Natural killer cell treated with Interleukin-12 subunit alpha and Interleukin-12 subunit beta and Interleukin-15 and Interleukin-18, amount 100 ng/mL, for 72 hours (primary cell): Measurements from ENCODE around the gene CHMP2B. TPM values are rescaled to one million over a fixed set of nuclear protein-coding genes. Genes with fewer than 3 reads are reported as not detected.
"Not testable (repeated sequence)": the region's sequence is repeated elsewhere in the genome, so short reads cannot be mapped to it uniquely, and the experiment has no call there.

ENCODE experiments used
- ATAC-seq, 2 donors: fragments of 150-1000 bp; cut with Tn5 transposase in 1 of 2; sonication (Bioruptor Pico), chemical (Tn5 transposase) in 1 of 2; 2 replicates each; pipeline ENCODE4 v1.10.0; 2021
- DNase-seq: peaks from one replicate; pipeline ENCODE4 v3.0.0; 2022; ENCODE audit warnings: low spot score
- H3K27ac Mint-ChIP-seq, 2 donors: 1 replicate in 1 of 2; 2 replicates in 1 of 2; pipeline ENCODE4 v1.8.0; 2022; ENCODE audit warnings: mixed read lengths in 2 of 2, mild to moderate bottlenecking in 1 of 2, moderate library complexity in 1 of 2
- H3K27me3 Mint-ChIP-seq, 2 donors: 1 replicate in 1 of 2; 2 replicates in 1 of 2; pipeline ENCODE4 v1.8.0; 2022; ENCODE audit warnings: mixed read lengths in 2 of 2
- H3K36me3 Mint-ChIP-seq: one replicate; pipeline ENCODE4 v1.8.0; 2022; ENCODE audit warnings: mixed read lengths
- H3K4me1 Mint-ChIP-seq, 2 donors: 1 replicate in 1 of 2; 2 replicates in 1 of 2; pipeline ENCODE4 v1.8.0; 2022; ENCODE audit warnings: low read depth in 2 of 2, mixed read lengths in 2 of 2, mild to moderate bottlenecking in 1 of 2
- H3K4me3 Mint-ChIP-seq: one replicate; pipeline ENCODE4 v1.8.0; 2022; ENCODE audit warnings: mixed read lengths
- H3K9me3 Mint-ChIP-seq: 2 replicates; pipeline ENCODE4 v1.8.0; 2022; ENCODE audit warnings: mixed read lengths
- total RNA-seq, 2 donors: library from RNA; stranded (reverse); gene quantifications; one replicate each; pipeline ENCODE4 v1.2.3, GENCODE V29; 2022

Gene CHMP2B
- total RNA-seq, 2 donors from 2014 or later = 29.8 to 29.9 TPM

DNA sequence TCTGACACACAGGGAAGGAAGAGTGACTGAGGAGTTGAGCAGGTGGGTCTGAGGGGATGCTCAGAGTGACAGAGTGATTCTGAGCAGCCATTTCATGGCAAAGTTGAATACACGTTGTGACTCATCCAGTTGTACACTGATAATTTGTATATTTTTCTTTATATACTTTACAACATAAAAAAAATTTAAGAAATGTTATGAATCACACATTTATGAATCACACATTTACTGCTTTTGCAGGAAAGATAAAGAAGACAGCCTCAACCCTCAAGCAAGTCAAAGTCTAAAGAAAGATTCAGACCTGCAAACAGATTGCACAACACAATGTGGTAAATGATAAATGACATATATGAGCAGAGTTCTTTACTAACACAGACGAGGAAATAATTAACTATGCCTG, 21.0 kb upstream of the CHMP2B start:
- Mint-ChIP-seq H3K9me3 (no peaks in the 10 kb centered on the region), H3K27ac (no peak overlapping the region), H3K27me3 (peaks cover 8 to 17% of the 10 kb centered on the region in 2 donors), H3K4me3 (no peak overlapping the region), H3K4me1 (no peaks in the 10 kb centered on the region), H3K36me3 (no peaks in the 10 kb centered on the region)
- ATAC-seq = no peak
- no peak for DNase-seq

DNA sequence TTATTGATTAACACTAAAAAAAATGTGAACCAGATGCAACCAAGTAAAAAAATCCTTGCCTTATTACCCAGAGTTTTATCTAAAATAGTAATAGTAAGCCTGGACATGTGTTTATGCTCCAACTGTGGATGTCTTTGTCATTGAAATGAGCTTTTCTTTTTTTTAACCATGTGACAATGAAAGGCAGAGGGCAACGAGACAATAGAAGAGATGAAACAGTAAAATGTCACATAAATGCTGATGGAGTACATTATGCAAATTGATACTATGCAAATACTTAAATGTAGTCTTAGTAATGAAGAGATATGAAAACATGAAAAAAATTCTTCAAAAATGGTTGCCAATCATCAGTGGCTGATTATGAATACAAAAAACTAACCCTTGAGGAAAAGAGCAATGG, 20.5 kb upstream of the CHMP2B start:
- no peak for ATAC-seq
- no peak for DNase-seq
- H3K27ac Mint-ChIP-seq = no peak overlapping the region
- H3K27me3 Mint-ChIP-seq = peaks cover 8 to 13% of the 10 kb centered on the region in 2 donors
- H3K4me3 Mint-ChIP-seq = no peak overlapping the region
- H3K4me1 Mint-ChIP-seq = no peaks in the 10 kb centered on the region
- H3K36me3 Mint-ChIP-seq = no peaks in the 10 kb centered on the region
- no peaks in the 10 kb centered on the region for H3K9me3 Mint-ChIP-seq

DNA sequence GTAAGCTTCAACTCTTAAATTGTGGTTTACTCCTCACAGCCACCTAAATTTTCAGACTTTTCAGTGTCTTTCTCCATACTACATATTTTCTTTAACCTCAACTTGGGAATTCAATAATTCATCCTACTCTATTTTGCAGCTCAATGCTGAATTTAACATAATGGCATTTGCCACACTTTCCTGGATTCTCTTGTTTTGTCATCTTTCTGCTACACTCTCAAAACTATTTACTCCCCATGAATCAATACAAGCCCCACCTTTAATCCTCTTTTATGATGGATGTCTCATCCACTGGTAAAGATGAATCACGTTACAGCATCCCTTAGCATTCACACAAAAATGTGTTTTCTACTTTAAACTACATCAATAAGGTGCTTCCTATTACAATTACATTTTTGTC, 19.6 kb upstream of the CHMP2B start:
- ATAC-seq (no peak), DNase-seq (no peak)
- Mint-ChIP-seq H3K27ac (no peak overlapping the region), H3K9me3 (no peaks in the 10 kb centered on the region), H3K27me3 (peaks cover 7 to 13% of the 10 kb centered on the region in 2 donors), H3K4me3 (no peak overlapping the region), H3K4me1 (no peaks in the 10 kb centered on the region), H3K36me3 (no peaks in the 10 kb centered on the region)

DNA sequence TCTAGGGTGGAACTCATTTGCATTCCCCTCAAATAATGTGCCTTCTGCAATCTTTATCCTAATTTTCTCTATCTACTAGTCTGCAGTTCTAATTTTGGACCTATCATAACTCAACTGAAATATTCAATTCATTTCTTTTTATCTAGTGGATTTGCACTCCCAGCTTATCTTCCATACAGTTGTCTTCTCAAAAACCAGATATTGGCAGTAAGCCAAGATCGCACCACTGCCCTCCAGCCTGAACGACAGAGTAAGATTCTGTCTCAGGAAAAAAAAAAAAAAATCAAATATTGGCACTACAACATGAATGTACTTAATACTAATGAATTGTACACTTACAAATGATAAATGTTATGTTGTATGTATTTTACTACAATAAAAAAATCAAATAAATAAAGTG, 18.0 kb upstream of the CHMP2B start:
- Mint-ChIP-seq H3K4me1 (no peaks in the 10 kb centered on the region), H3K9me3 (no peaks in the 10 kb centered on the region), H3K27ac (no peak overlapping the region), H3K27me3 (peaks cover 7 to 13% of the 10 kb centered on the region in 2 donors), H3K36me3 (no peaks in the 10 kb centered on the region), H3K4me3 (no peak overlapping the region)
- DNase-seq (no peak), ATAC-seq (no peak)

DNA sequence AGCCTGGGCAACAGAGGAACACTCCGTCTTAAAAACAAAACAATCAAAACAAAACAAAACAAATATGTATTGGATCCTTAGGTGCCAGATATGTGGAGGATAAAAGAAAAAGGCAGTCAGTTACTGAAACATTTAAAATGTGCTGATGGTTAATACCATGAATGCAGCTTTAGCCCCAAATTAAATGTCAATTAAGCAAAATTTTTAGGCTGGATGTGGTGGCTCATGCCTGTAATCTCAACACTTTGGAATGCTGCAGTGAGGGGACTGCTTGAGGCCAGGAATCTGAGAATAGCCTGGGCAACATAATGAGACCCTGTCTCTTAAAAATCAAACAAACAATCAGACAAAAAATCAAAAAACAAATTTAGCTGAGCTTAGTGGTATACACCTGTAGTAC, 8.5 kb upstream of the CHMP2B start:
- DNase-seq (no peak), ATAC-seq (no peak)
- Mint-ChIP-seq H3K4me3 (no peak overlapping the region), H3K36me3 (no peaks in the 10 kb centered on the region), H3K9me3 (no peaks in the 10 kb centered on the region), H3K27me3 (peaks cover 26 to 40% of the 10 kb centered on the region in 2 donors), H3K27ac (no peak overlapping the region), H3K4me1 (no peaks in the 10 kb centered on the region)

DNA sequence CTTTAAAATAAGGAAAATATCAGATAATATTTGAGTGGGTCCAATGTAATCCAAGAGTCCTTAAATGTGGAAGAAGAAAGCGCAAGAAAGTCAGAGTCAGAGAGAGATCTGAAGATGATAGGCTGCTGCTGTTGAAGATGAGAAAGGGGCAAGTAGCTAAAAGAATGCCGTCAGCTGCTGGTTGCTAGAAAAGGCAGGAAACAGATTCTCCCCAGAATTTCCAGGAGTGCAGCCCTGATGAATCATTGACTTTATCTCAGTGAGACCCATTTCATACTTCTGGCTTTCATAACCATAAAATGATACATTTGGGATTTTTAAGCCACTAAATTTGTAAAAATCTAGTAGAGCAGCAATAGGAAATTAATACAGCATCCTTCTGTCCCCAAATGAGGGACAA, 7.5 kb upstream of the CHMP2B start:
- no peaks in the 10 kb centered on the region for H3K36me3 Mint-ChIP-seq
- DNase-seq = no peak
- no peaks in the 10 kb centered on the region for H3K4me1 Mint-ChIP-seq
- ATAC-seq = no peak
- peaks cover 26 to 40% of the 10 kb centered on the region in 2 donors for H3K27me3 Mint-ChIP-seq
- no peak overlapping the region for H3K27ac Mint-ChIP-seq
- no peak overlapping the region for H3K4me3 Mint-ChIP-seq
- H3K9me3 Mint-ChIP-seq = no peaks in the 10 kb centered on the region

DNA sequence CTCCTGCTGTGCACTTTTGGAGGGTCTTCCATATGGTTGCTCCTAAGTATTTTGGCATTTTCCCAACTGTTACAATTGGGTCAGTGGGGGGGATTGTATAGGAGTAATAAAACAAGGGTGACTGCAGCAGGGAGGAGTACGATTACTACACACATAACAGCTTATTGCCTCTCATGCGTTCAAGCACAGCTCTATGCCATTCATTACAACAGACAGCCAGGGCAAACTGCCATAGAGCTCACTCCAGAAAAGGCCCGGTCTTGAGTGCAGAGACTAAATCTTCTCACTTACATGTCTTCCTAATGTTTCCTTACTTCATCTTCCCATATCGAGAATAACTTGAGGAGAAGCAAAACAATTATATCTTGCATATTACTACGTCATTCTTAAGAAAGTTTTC, 1.4 kb upstream of the CHMP2B start:
- peaks cover 14 to 29% of the 10 kb centered on the region in 2 donors for H3K4me1 Mint-ChIP-seq
- peaks cover 7 to 16% of the 10 kb centered on the region in 2 donors for H3K27me3 Mint-ChIP-seq

DNA sequence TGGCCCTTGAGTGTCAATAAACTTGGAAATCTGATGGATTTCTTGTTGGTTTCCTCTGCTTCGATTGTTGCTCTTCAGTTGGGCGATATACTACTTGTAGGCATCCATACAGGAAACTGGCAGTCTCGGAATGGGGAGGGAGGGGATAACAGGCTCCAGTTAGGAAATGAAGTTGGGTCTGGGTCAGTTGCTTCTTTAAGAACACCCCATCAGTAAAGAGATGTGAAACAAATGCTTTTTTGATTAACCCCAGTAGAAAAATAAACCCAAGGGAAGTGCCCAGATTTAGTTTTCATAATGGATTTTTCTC, 681 bp downstream of the CHMP2B start:
- H3K9me3 Mint-ChIP-seq = no peaks in the 10 kb centered on the region
- peak overlapping the region; percentile 98 for H3K4me3 Mint-ChIP-seq
- peaks cover 4 to 5% of the 10 kb centered on the region in 2 donors for H3K27me3 Mint-ChIP-seq
- peak overlapping the region; percentile 91 to 98 for H3K27ac Mint-ChIP-seq
- ATAC-seq = no peak
- H3K4me1 Mint-ChIP-seq = peaks cover 22 to 41% of the 10 kb centered on the region in 2 donors
- no peak for DNase-seq
- peaks cover 5% of the 10 kb centered on the region for H3K36me3 Mint-ChIP-seq

More for the DNA sequence above, 1.4 kb upstream of the CHMP2B start:
- ATAC-seq = no peak
- Mint-ChIP-seq H3K4me3 (peak overlapping the region; percentile 34), H3K36me3 (no peaks in the 10 kb centered on the region), H3K9me3 (no peaks in the 10 kb centered on the region), H3K27ac (no peak overlapping the region)
- DNase-seq = no peak

DNA sequence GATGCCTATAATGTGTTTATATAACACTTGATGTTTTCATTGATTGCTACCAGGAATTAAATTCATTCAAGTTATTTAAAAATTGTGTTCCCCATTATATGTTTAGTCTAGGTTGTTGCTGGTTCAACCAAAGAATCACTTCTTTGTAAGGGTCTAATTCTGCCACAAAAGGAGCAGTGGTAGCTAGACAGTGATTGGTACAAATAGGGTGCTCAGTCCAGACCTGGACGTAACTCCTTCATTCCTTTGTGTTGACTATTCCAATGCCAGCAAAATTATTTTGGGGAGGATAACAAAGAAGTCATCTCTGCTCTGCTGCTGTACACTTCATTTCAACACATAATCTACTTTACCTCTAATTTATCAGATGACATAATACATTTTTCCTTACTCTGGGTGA, 1.2 kb downstream of the CHMP2B start:
- H3K36me3 Mint-ChIP-seq = peaks cover 5% of the 10 kb centered on the region
- no peaks in the 10 kb centered on the region for H3K27me3 Mint-ChIP-seq
- ATAC-seq = no peak
- H3K4me3 Mint-ChIP-seq = peak overlapping the region; percentile 98
- H3K9me3 Mint-ChIP-seq = no peaks in the 10 kb centered on the region
- H3K4me1 Mint-ChIP-seq = peaks cover 26 to 46% of the 10 kb centered on the region in 2 donors
- H3K27ac Mint-ChIP-seq = peak overlapping the region; percentile 91 to 98
- no peak for DNase-seq

DNA sequence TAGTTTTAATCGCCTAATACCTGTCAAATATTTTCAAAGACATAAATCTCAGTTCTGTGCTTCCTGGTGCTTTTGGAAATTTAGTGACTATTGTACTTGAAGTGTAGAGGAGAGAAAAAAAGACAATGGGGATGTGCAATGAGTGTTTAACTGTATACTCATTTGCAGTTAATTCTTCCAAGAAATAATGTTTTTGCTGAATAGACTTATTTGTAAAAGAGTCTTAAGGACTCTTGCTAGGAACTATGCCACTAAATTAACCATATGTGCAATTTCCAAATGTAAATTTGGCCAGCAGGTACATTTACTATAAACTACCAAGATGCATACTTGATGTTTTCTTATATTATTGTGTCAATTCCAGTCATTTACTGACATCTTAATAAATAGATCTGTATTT, 2.0 kb downstream of the CHMP2B start:
- Mint-ChIP-seq H3K4me1 (peaks cover 29 to 49% of the 10 kb centered on the region in 2 donors), H3K4me3 (peak overlapping the region; percentile 98), H3K27ac (no peak overlapping the region), H3K27me3 (no peaks in the 10 kb centered on the region), H3K36me3 (peaks cover 5% of the 10 kb centered on the region), H3K9me3 (no peaks in the 10 kb centered on the region)
- DNase-seq (no peak), ATAC-seq (no peak)

DNA sequence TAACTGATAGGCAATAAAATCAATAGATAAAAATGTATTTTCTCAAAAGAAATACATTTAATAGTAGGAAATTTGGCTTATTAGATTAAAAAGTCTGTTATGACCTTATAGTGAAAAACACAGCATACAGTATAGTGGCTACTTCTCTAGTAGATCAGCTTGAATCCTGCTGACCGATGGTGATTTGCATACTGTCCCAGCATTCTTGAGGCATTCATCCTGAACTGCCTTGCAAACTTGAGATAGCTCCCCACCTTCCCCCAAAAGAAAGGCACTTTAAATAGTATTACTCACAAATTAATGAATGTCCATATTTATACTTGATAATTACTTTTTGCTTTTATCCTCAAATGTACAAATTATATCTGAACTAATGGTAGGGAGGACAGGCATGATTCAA, 6.7 kb downstream of the CHMP2B start:
- no peak for DNase-seq
- peaks cover 5% of the 10 kb centered on the region for H3K36me3 Mint-ChIP-seq
- peaks cover 20 to 33% of the 10 kb centered on the region in 2 donors for H3K4me1 Mint-ChIP-seq
- no peak overlapping the region for H3K4me3 Mint-ChIP-seq
- H3K9me3 Mint-ChIP-seq = no peaks in the 10 kb centered on the region
- no peak overlapping the region for H3K27ac Mint-ChIP-seq
- H3K27me3 Mint-ChIP-seq = no peaks in the 10 kb centered on the region
- no peak for ATAC-seq

DNA sequence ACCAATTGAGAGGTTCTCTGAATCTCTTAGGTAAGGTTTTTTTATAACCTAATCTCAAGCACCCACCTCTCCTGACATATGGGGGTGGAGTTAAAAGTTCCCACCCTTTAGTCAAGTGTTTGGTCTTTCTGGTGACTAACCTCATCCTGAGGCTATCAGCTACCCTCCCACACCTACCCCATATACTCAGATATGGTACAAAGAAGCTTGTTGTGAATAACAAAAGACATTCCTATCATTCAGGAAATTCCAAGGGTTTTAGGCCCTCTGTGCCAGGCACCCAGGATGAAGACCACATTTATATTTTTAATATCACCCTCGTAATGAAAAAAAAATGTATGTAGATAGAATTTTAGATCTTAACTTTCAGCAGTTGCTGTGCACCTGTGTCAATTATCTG, 9.0 kb downstream of the CHMP2B start:
- ATAC-seq (no peak), DNase-seq (no peak)
- no peak overlapping the region for H3K27ac Mint-ChIP-seq
- H3K36me3 Mint-ChIP-seq = peaks cover 4% of the 10 kb centered on the region
- H3K4me3 Mint-ChIP-seq = no peak overlapping the region
- no peaks in the 10 kb centered on the region for H3K9me3 Mint-ChIP-seq
- H3K4me1 Mint-ChIP-seq = peaks cover 15 to 16% of the 10 kb centered on the region in 2 donors
- H3K27me3 Mint-ChIP-seq = no peaks in the 10 kb centered on the region

DNA sequence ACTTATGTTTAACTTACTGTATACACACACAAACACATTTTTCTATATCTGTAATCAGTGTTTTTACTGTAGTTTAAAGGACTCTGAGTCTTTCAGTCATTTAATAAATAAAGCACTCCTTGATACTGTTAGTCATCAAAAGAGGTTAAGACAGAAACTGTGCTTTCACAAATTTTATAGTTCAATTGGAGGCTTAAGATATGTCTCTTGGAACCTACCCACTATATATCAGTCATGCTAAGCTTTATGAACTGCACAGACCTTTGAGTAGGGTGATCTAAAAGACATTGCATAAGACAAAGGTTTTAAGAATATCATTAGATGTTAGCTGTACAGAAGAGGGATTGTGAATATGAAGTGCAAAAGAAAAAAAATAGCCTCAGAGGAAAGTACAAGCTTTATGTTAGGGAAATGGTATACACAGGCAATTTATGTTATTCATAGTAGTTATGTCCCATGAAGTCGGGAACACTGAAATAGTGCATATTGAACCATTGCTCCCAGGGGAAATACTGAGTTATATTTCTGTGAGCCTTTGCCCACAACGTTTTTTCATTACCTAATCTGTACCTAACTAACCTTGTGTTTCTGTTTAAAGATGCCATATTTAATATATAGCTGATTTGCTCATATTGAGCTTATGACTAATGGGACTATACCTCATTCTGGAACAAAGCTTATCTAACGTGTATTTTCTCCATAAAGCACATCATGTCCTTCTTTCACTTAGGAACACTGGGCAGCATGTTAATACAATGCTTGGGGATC, 19.7 kb downstream of the CHMP2B start:
- no peak overlapping the region for H3K27ac Mint-ChIP-seq
- no peak overlapping the region for H3K4me3 Mint-ChIP-seq
- DNase-seq (no peak), ATAC-seq (no peak)
- no peaks in the 10 kb centered on the region for H3K36me3 Mint-ChIP-seq
- H3K27me3 Mint-ChIP-seq = no peaks in the 10 kb centered on the region
- no peaks in the 10 kb centered on the region for H3K9me3 Mint-ChIP-seq
- H3K4me1 Mint-ChIP-seq = peaks cover 0 to 4% of the 10 kb centered on the region in 2 donors

DNA sequence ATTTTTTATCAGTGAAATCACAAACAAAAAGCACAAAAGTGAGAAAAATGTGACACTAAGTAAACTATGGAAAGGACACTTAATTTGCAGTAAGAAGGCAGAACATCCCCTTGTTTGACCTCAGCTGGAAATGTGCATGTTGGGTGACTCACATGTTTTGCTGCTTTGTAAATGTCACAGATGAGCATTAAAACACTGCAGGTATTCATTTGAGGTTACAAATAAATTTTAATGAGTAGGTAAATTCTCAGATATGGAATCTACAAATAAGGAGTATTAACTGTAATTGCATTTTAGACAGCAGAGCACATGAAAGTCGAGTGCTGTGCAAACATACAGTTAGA, 20.3 kb downstream of the CHMP2B start:
- H3K27me3 Mint-ChIP-seq = no peaks in the 10 kb centered on the region
- ATAC-seq (no peak), DNase-seq (no peak)
- H3K4me1 Mint-ChIP-seq = peaks cover 0 to 4% of the 10 kb centered on the region in 2 donors
- H3K9me3 Mint-ChIP-seq = no peaks in the 10 kb centered on the region
- H3K27ac Mint-ChIP-seq = no peak overlapping the region
- H3K36me3 Mint-ChIP-seq = no peaks in the 10 kb centered on the region
- no peak overlapping the region for H3K4me3 Mint-ChIP-seq

DNA sequence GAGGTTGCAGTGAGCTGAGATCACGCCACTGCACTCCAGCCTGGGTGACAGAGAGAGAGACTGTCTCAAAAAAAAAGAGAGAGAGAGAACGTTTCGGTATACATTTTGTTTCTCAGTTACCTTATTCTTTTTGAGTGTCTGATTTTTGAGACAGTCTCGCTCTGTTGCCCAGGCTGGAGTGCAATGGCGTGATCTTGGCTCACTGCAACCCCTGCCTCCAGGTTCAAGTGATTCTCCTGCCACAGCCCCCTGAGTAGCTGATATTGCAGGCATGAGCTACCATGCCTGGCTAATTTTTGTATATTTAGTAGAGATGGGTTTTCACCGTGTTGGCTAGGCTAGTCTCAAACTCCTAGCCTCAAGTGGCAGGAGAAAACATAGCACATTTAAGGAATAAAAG, 21.1 kb downstream of the CHMP2B start:
- not testable (repeated sequence) for H3K27me3 Mint-ChIP-seq, H3K4me3 Mint-ChIP-seq, H3K36me3 Mint-ChIP-seq, DNase-seq, H3K27ac Mint-ChIP-seq, ATAC-seq, H3K9me3 Mint-ChIP-seq, H3K4me1 Mint-ChIP-seq
